SU-DHL-6 (cell line): Measurements from ENCODE around the gene IGSF21.

ENCODE experiments used
- EZH2phosphoT487 ChIP-seq: fragments of 200-600 bp; sonication (generic), shearing (Covaris generic); conservative IDR thresholded peaks from 2 replicates; pipeline ENCODE4 v1.6.1; 2018; ENCODE audit warnings: mild to moderate bottlenecking, antibody characterized with exemption, low read length, moderate library complexity, mixed read lengths
- TF ChIP-seq, protein P1 (sequence below): fragments of 200-600 bp; sonication (generic); IDR thresholded peaks from one replicate; pipeline ENCODE4 v1.5.1; 2017; ENCODE audit warnings: antibody characterized with exemption, mild to moderate bottlenecking, low read length, moderate library complexity; ENCODE audit not compliant: insufficient read depth, poor library complexity, severe bottlenecking

DNA sequence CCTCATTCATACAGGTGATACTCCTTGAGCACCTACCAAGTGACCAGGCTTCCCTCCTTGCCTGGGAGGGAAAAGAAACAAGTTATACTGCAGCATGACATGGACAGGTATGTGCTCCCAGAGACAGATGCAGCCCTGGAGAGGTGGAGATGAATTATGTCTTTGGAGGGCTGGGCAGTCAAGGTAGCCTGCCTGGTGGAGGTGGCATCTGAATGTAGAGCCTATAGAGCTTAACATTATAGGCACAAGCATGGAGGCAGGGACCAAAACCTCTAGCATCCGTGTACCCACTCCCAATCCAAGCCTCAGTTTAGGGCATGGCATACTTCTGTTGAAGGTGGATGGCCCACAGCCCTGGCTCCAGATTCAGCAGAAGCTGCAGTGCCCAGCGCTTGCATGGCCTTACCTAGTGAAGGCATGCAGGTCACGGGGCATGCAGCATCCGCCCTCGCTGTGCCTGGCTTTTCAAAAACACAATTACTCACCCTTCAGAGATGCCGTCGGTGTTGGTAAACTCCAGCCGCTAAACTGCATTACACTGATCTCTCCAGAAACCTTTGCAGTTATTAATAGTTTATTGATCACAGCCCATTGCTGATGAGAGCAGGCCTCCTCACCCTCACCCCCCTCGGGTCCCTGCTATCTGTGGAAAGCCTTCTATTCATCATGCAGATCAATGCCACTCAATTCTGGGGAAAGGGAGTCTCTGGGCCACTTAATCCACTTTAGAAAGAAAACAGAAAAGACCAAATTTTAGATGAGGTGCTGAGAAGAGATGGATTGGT is 222.1 kb downstream of the IGSF21 start:
- TF ChIP-seq, protein P1, sequence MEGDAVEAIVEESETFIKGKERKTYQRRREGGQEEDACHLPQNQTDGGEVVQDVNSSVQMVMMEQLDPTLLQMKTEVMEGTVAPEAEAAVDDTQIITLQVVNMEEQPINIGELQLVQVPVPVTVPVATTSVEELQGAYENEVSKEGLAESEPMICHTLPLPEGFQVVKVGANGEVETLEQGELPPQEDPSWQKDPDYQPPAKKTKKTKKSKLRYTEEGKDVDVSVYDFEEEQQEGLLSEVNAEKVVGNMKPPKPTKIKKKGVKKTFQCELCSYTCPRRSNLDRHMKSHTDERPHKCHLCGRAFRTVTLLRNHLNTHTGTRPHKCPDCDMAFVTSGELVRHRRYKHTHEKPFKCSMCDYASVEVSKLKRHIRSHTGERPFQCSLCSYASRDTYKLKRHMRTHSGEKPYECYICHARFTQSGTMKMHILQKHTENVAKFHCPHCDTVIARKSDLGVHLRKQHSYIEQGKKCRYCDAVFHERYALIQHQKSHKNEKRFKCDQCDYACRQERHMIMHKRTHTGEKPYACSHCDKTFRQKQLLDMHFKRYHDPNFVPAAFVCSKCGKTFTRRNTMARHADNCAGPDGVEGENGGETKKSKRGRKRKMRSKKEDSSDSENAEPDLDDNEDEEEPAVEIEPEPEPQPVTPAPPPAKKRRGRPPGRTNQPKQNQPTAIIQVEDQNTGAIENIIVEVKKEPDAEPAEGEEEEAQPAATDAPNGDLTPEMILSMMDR: no peak
- TF ChIP-seq EZH2phosphoT487: no peak
